Activated naive CD8-positive, alpha-beta T cell treated with anti-CD3 and anti-CD28 coated beads, Interleukin-2, amount 10 ng/mL, durations not matched to agents 7 days and 5 days (primary cell): ENCODE results near the gene TMEM238. TPM values are rescaled to one million over a fixed set of nuclear protein-coding genes. Genes with fewer than 3 reads are reported as not detected.

Experiments used
- ATAC-seq: fragments of 150-1000 bp; cut with Tn5 transposase; one replicate; pipeline ENCODE4 v1.10.0; 2021; ENCODE audit warnings: low read depth, moderate library complexity
- POLR2A ChIA-PET: fragments of 350-600 bp; sonication (Branson Sonifier 250); formaldehyde crosslinking; loops from one replicate; lab custom pipeline; 2021; ENCODE audit warnings: antibody characterized with exemption; lab: Charles Lee
- DNase-seq: peaks from one replicate; pipeline ENCODE4 v3.0.0; 2021
- H3K27ac Mint-ChIP-seq: one replicate; pipeline ENCODE4 v1.8.0; 2022; ENCODE audit warnings: mild to moderate bottlenecking, mixed read lengths
- H3K27me3 Mint-ChIP-seq: one replicate; pipeline ENCODE4 v1.8.0; 2022; ENCODE audit warnings: mild to moderate bottlenecking, moderate library complexity, mixed read lengths
- H3K36me3 Mint-ChIP-seq: one replicate; pipeline ENCODE4 v1.8.0; 2021; ENCODE audit warnings: mild to moderate bottlenecking, mixed read lengths
- H3K4me1 Mint-ChIP-seq: one replicate; pipeline ENCODE4 v1.8.0; 2021; ENCODE audit warnings: mixed read lengths
- H3K4me3 Mint-ChIP-seq: one replicate; pipeline ENCODE4 v1.8.0; 2022; ENCODE audit warnings: mild to moderate bottlenecking, moderate library complexity, mixed read lengths
- H3K9me3 Mint-ChIP-seq: one replicate; pipeline ENCODE4 v1.8.0; 2021; ENCODE audit warnings: mixed read lengths
- total RNA-seq, 2 experiments: library from RNA; stranded (reverse); gene quantifications; one replicate each; pipeline ENCODE4 v1.2.3, GENCODE V29; 2021

The TMEM238 gene
- total RNA-seq, 2 experiments from 2014 or later, result 17.0 to 19.8 TPM

GRCh38 chr19:55383279-55384130 is 587 bp downstream of the TMEM238 start:
- H3K4me1 Mint-ChIP-seq, result peaks cover 41% of the 10 kb centered on the region

GRCh38 chr19:55382522-55383054 is 1.5 kb downstream of the TMEM238 start:
- DNase-seq, result no peak
- peak overlapping the region; percentile 93 for H3K27ac Mint-ChIP-seq
- POLR2A ChIA-PET, result interaction anchor here (1.3 to 3.2 kb wide), 9 partner anchors 13 to 241 kb away, joined by 3 to 62 read pairs (median 10); partner anchors contain the start of genes IL11, PPP6R1 and UBE2S
- H3K27me3 Mint-ChIP-seq, result no peaks in the 10 kb centered on the region
- peaks cover 37% of the 10 kb centered on the region for H3K36me3 Mint-ChIP-seq
- H3K9me3 Mint-ChIP-seq, result peaks cover 2% of the 10 kb centered on the region
- no peak for ATAC-seq
- peaks cover 34% of the 10 kb centered on the region for H3K4me1 Mint-ChIP-seq
- H3K4me3 Mint-ChIP-seq, result peak overlapping the region; percentile 92

More at GRCh38 chr19:55383279-55384130, 587 bp downstream of the TMEM238 start:
- ATAC-seq (peak; percentile 4), DNase-seq (peak; percentile 74)
- Mint-ChIP-seq H3K4me3 (peak overlapping the region; percentile 92), H3K36me3 (peaks cover 45% of the 10 kb centered on the region), H3K27ac (peak overlapping the region; percentile 93), H3K9me3 (peaks cover 2% of the 10 kb centered on the region), H3K27me3 (no peaks in the 10 kb centered on the region)
- POLR2A ChIA-PET, result interaction anchor here (0.6 to 3.2 kb wide), 28 partner anchors 10 to 271 kb away, joined by 3 to 62 read pairs (median 4); partner anchors contain the start of genes FIZ1, HSPBP1, IL11 and ISOC2

- POLR2A ChIA-PET, result interaction anchor here (1.3 to 3.2 kb wide), 2 partner anchors 25 to 43 kb away, joined by 3 to 62 read pairs; partner anchors contain the start of gene UBE2S
- Mint-ChIP-seq H3K27ac (no peak overlapping the region), H3K4me1 (peaks cover 29% of the 10 kb centered on the region), H3K36me3 (peaks cover 31% of the 10 kb centered on the region), H3K9me3 (peaks cover 2% of the 10 kb centered on the region), H3K27me3 (no peaks in the 10 kb centered on the region), H3K4me3 (peak overlapping the region; percentile 92)
- DNase-seq, result no peak
- ATAC-seq, result no peak
These were observed 2.1 kb downstream of the TMEM238 start for GRCh38 chr19:55382013-55382412.

- no peak overlapping the region for H3K4me3 Mint-ChIP-seq
- POLR2A ChIA-PET, result no interaction called here
- peaks cover 6% of the 10 kb centered on the region for H3K27me3 Mint-ChIP-seq
- no peak for ATAC-seq
- peaks cover 2% of the 10 kb centered on the region for H3K9me3 Mint-ChIP-seq
- H3K4me1 Mint-ChIP-seq, result peaks cover 19% of the 10 kb centered on the region
- peaks cover 18% of the 10 kb centered on the region for H3K36me3 Mint-ChIP-seq
- H3K27ac Mint-ChIP-seq, result no peak overlapping the region
- DNase-seq, result no peak
These were observed 4.9 kb downstream of the TMEM238 start for GRCh38 chr19:55379174-55379573.

GRCh38 chr19:55377356-55378131 is 6.5 kb downstream of the TMEM238 start:
- ATAC-seq (no peak), DNase-seq (no peak)
- Mint-ChIP-seq H3K4me1 (peaks cover 16% of the 10 kb centered on the region), H3K36me3 (peaks cover 16% of the 10 kb centered on the region), H3K27me3 (peaks cover 11% of the 10 kb centered on the region), H3K4me3 (no peak overlapping the region), H3K27ac (no peak overlapping the region), H3K9me3 (peaks cover 2% of the 10 kb centered on the region)
- POLR2A ChIA-PET, result no interaction called here

- H3K4me3 Mint-ChIP-seq, result no peak within 1 kb of the TSS
- peaks cover 19% of the 10 kb centered on the region for H3K27me3 Mint-ChIP-seq
- DNase-seq (no peak), ATAC-seq (no peak)
- peaks cover 4% of the 10 kb centered on the region for H3K36me3 Mint-ChIP-seq
- POLR2A ChIA-PET, result no interaction called here
- H3K9me3 Mint-ChIP-seq, result peaks cover under 1% of the 10 kb centered on the region
- H3K27ac Mint-ChIP-seq, result no peak within 1 kb of the TSS
- H3K4me1 Mint-ChIP-seq, result peaks cover 4% of the 10 kb centered on the region
These were observed 7.7 kb downstream of the TMEM238 start, which contains the start of gene TMEM190 for GRCh38 chr19:55376241-55376933. Gene TMEM190 (plus strand): TSS chr19:55376826. CDS start chr19:55376854, 28 bp downstream.

GRCh38 chr19:55373993-55374757 is 9.9 kb downstream of the TMEM238 start:
- POLR2A ChIA-PET, result interaction anchor here (1.4 kb wide), 1 partner anchor 10 kb away, joined by 3 read pairs; the partner anchor contains the start of gene TMEM238
- Mint-ChIP-seq H3K27ac (no peak overlapping the region), H3K9me3 (no peaks in the 10 kb centered on the region), H3K4me1 (peaks cover 5% of the 10 kb centered on the region), H3K36me3 (peaks cover 2% of the 10 kb centered on the region), H3K4me3 (no peak overlapping the region), H3K27me3 (peaks cover 35% of the 10 kb centered on the region)
- ATAC-seq (no peak), DNase-seq (no peak)

GRCh38 chr19:55373306-55373992 is 10.6 kb downstream of the TMEM238 start:
- Mint-ChIP-seq H3K4me1 (peaks cover 5% of the 10 kb centered on the region), H3K27ac (no peak overlapping the region), H3K9me3 (no peaks in the 10 kb centered on the region), H3K4me3 (no peak overlapping the region), H3K27me3 (peaks cover 39% of the 10 kb centered on the region), H3K36me3 (peaks cover 2% of the 10 kb centered on the region)
- POLR2A ChIA-PET, result interaction anchor here (0.6 to 1.4 kb wide), 2 partner anchors 11 to 43 kb away, joined by 3 read pairs; partner anchors contain the start of gene TMEM238
- DNase-seq (no peak), ATAC-seq (no peak)

- Mint-ChIP-seq H3K9me3 (no peaks in the 10 kb centered on the region), H3K27ac (no peak overlapping the region), H3K4me1 (peaks cover 5% of the 10 kb centered on the region), H3K27me3 (peaks cover 40% of the 10 kb centered on the region), H3K36me3 (peaks cover 2% of the 10 kb centered on the region), H3K4me3 (no peak overlapping the region)
- DNase-seq (no peak), ATAC-seq (peak; percentile 17)
- POLR2A ChIA-PET, result interaction anchor here (0.6 kb wide), 1 partner anchor 42 kb away, joined by 3 read pairs; no protein-coding TSS in a partner anchor
These were observed 11.6 kb downstream of the TMEM238 start for GRCh38 chr19:55372316-55373081.

GRCh38 chr19:55370305-55370988 is 13.6 kb downstream of the TMEM238 start, which contains the start of gene IL11:
Gene IL11 (minus strand): TSS chr19:55370463. CDS start chr19:55370310, 153 bp downstream.
- peaks cover 2% of the 10 kb centered on the region for H3K36me3 Mint-ChIP-seq
- no peak within 1 kb of the TSS for H3K27ac Mint-ChIP-seq
- peaks cover 37% of the 10 kb centered on the region for H3K27me3 Mint-ChIP-seq
- H3K4me1 Mint-ChIP-seq, result peaks cover 5% of the 10 kb centered on the region
- H3K9me3 Mint-ChIP-seq, result no peaks in the 10 kb centered on the region
- POLR2A ChIA-PET, result interaction anchor here (2.3 kb wide), 1 partner anchor 13 kb away, joined by 10 read pairs; the partner anchor contains the start of gene TMEM238
- no peak for DNase-seq
- peak within 1 kb of the TSS; percentile 61 for H3K4me3 Mint-ChIP-seq
- peak; percentile 4 for ATAC-seq
